LNCaP clone FGC (cell line): ENCODE measurements around the gene CEP162.
A peak's percentile ranks its signal among the peaks of the same experiment; 100 is the strongest.
"Not testable (repeated sequence)": the region's sequence is repeated elsewhere in the genome, so short reads cannot be mapped to it uniquely, and the experiment has no call there.

Experiments used
- DNase-seq: peaks from one replicate; pipeline ENCODE4 v3.0.0-alpha.2; 2011; ENCODE audit warnings: low read depth
- H3K4me3 ChIP-seq: 2 replicates; pipeline ENCODE4 v1.5.1; 2011; ENCODE audit warnings: mild to moderate bottlenecking, low read depth, low read length, control low read depth
- TF ChIP-seq, protein P1 (sequence below): IDR thresholded peaks from 2 replicates; pipeline ENCODE4 v1.5.1; 2012; ENCODE audit warnings: mild to moderate bottlenecking; ENCODE audit not compliant: control insufficient read depth, insufficient read depth; ENCODE audit errors: extremely low read depth

CEP162 gene

DNA sequence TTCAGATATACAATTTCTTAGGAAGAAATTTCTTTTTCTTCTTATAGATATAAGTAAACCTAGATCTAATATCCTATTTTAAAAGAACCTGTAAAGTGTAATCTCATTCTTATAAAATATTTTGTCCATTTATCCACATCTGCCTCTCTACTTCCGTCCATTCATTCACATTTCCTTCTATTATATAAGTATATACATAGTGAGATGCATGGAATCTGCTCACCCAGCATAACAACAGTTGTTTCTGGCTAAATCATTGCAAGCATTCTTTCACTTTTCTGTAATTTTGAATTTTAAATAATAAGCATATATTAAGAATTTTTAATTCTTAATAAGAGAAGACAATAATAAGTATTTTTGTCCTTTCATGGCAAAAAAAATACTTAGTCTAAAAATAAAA, 45.4 kb downstream of the CEP162 start:
- H3K4me3 ChIP-seq: no peak overlapping the region
- TF ChIP-seq, protein P1, sequence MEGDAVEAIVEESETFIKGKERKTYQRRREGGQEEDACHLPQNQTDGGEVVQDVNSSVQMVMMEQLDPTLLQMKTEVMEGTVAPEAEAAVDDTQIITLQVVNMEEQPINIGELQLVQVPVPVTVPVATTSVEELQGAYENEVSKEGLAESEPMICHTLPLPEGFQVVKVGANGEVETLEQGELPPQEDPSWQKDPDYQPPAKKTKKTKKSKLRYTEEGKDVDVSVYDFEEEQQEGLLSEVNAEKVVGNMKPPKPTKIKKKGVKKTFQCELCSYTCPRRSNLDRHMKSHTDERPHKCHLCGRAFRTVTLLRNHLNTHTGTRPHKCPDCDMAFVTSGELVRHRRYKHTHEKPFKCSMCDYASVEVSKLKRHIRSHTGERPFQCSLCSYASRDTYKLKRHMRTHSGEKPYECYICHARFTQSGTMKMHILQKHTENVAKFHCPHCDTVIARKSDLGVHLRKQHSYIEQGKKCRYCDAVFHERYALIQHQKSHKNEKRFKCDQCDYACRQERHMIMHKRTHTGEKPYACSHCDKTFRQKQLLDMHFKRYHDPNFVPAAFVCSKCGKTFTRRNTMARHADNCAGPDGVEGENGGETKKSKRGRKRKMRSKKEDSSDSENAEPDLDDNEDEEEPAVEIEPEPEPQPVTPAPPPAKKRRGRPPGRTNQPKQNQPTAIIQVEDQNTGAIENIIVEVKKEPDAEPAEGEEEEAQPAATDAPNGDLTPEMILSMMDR: no peak
- DNase-seq: no peak

DNA sequence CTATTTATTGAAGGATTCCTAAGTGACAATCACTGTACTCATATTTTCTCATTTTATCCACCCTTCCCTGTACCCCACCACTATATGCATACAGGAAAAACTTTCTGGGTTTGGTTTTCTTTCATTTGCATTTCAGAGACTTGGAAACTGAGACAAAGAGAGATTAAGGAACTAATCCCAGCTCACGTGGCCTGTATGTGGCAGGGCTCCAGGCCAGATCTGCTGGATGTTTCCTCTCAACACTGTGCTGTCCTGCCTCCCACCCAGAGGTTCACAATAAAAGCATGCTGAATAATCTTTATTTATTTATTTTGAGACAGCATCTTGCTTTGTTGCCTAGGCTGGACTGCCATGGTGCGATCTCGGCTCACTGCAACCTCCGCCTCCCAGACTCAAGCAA, 50.2 kb downstream of the CEP162 start:
- TF ChIP-seq, protein P1: no peak
- no peak overlapping the region for H3K4me3 ChIP-seq
- no peak for DNase-seq

DNA sequence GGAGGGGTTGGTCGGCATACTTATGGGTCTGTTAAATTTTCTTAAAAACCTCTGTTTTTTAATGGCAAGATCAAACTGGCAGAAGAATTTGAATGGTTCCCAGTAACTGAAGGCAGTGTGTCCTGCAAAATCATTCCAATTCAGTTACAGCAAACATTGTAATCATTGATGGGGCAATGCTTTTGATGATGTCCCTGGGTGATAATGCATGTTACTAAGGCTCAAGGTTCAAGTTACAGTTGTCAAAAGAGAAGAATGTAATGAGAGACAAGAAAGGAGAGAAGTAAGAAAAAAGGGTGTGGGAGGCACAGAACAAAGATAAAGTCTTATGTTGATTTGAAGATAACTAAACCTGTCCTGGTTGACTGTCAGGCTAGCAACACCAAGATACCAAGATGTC, 54.9 kb downstream of the CEP162 start:
- DNase-seq: no peak
- no peak overlapping the region for H3K4me3 ChIP-seq
- TF ChIP-seq, protein P1: no peak

DNA sequence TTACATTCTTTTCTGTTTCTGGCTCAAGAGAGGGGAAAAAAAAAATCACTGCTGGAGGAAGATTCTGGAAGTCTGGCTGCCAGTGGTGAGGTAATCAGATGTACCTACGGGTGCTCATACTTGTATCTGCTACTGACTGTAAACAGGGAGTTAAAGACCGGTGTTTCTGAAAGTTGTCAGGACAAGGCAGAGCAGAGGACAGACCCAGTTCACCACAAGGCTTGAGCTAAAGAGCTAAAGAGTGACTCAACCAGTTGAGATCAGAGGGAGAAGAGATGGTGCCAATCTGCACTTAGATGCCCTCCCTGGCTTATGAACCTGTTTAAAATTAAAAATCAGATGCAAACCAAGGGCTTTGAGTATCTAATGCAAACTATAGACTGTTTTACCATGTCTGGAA, 55.4 kb downstream of the CEP162 start:
- no peak for DNase-seq
- TF ChIP-seq, protein P1: no peak
- no peak overlapping the region for H3K4me3 ChIP-seq

DNA sequence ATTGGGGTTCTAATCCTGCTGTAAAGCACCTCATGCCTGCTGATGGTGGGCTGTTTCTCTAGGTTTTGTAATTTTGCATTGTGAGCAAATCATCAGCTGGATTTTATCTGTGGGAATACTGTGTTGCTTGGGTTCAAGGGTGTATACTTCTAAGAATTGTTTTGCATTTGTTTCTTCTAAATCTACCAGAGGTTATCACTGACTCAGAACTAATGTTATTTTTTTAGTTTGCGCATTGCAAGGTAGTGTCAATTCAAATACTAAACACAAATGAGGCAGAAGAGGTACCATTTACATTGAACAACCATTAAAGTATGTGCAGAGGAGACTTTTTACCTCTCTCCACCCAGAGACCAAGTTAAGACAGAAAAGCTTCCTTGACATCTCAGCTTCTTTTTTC, 60.0 kb downstream of the CEP162 start:
- TF ChIP-seq, protein P1: no peak
- H3K4me3 ChIP-seq: no peak overlapping the region
- DNase-seq: no peak

DNA sequence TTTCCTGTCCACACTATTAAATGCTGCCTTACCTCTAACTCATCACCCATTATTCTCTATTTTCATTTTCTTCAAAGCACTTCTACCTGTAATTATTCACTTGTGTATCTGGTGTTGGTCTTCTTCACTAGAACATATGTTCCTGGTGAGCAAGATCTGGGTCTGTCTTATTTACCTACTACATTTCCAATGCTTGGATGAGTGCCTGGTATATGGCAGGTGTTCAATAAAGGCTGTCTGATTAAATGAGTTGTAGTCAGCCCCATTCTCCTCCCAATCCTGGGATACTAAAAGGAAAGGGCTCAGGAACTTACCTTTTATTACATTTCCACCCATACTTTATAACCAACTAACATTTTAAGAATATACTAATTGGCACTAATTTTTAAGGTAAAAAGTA, 61.0 kb downstream of the CEP162 start:
- no peak overlapping the region for H3K4me3 ChIP-seq
- TF ChIP-seq, protein P1: no peak

DNA sequence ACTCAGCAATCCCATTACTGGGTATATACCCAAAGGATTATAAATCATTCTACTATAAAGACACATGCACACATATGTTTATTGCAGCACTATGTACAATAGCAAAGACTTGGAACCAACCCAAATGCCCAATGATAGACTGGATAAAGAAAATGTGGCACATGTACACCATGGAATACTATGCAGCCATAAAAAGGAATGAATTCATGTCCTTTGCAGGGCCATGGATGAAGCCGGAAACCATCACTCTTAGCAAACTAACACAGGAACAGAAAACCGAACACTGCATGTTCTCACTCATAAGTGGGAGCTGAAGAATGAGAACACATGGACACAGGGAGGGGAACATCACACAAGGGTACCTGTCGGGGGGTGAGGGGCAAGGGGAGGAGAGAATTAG, 63.1 kb downstream of the CEP162 start:
- not testable (repeated sequence) for H3K4me3 ChIP-seq, DNase-seq

More for the DNA sequence above, 61.0 kb downstream of the CEP162 start:
- peak; percentile 56 for DNase-seq
